ENCODE measurements around the gene CDC7. TPM values are rescaled to one million over a fixed set of nuclear protein-coding genes. Genes with fewer than 3 reads are reported as not detected.
"Not testable (repeated sequence)": the region's sequence is repeated elsewhere in the genome, so short reads cannot be mapped to it uniquely, and the experiment has no call there.

Gene CDC7
- total RNA-seq: 16.3 to 18.8 TPM (median 16.6 TPM) in 3 replicates

DNA sequence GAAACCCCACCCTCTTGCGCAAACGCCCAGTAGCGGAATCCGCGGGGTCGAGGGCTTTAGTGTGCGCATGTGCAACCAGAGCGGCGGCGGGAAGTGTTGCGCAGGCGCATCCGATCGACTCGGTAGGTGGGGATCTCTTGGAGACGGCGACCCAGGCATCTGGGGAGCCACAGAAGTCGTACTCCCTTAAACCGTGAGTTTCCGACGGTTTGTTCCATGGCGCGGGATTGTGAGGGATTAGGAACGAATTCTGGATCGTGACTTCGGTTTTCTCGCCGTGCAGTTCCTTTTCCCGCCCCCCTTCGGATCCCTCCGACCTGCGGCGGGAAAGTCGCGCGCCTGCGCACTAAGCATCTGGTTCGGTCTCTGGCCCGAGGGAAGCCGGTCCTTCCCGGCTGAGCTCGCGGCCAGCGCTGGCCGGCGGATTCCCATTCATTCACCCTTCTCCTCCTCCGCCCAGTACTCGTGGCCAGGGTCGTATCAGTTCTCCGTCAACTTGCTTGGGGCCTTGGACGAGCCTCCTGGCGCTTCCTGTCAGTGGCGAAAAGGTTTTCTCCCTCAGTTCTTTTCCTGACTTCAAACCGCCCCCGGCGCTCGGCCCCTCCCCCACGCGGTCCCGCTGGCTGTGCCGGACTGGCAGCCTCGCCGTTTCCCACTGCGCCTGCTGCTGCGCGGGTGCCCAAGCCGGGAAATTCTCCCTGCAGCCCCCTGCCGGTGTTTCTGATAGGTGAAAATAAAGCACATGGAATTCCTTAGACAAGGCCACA is at the start of gene CDC7:
TSS of gene CDC7 (plus strand) at position 96 of the 767 bp plus-strand sequence. CDS start 866 bp downstream, outside the sequence.
- H3K4me3 Mint-ChIP-seq: no peak within 1 kb of the TSS
- H3K4me1 Mint-ChIP-seq: peaks cover 16% of the 10 kb centered on the region
- no peaks in the 10 kb centered on the region for H3K27me3 Mint-ChIP-seq (ENCODE audit: low read depth)
- H3K9me3 Mint-ChIP-seq: no peaks in the 10 kb centered on the region
- DNase-seq (ENCODE audit: low spot score in 2 of 2, unreplicated experiment in 2 of 2): peak; percentile 86 to 94
- TF ChIP-seq, protein P1, sequence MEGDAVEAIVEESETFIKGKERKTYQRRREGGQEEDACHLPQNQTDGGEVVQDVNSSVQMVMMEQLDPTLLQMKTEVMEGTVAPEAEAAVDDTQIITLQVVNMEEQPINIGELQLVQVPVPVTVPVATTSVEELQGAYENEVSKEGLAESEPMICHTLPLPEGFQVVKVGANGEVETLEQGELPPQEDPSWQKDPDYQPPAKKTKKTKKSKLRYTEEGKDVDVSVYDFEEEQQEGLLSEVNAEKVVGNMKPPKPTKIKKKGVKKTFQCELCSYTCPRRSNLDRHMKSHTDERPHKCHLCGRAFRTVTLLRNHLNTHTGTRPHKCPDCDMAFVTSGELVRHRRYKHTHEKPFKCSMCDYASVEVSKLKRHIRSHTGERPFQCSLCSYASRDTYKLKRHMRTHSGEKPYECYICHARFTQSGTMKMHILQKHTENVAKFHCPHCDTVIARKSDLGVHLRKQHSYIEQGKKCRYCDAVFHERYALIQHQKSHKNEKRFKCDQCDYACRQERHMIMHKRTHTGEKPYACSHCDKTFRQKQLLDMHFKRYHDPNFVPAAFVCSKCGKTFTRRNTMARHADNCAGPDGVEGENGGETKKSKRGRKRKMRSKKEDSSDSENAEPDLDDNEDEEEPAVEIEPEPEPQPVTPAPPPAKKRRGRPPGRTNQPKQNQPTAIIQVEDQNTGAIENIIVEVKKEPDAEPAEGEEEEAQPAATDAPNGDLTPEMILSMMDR (IDR thresholded peaks at IDR 0.05; ENCODE audit: unreplicated experiment): peak; percentile 66
- H3K36me3 Mint-ChIP-seq: no peaks in the 10 kb centered on the region
- no peak within 1 kb of the TSS for H3K27ac Mint-ChIP-seq

DNA sequence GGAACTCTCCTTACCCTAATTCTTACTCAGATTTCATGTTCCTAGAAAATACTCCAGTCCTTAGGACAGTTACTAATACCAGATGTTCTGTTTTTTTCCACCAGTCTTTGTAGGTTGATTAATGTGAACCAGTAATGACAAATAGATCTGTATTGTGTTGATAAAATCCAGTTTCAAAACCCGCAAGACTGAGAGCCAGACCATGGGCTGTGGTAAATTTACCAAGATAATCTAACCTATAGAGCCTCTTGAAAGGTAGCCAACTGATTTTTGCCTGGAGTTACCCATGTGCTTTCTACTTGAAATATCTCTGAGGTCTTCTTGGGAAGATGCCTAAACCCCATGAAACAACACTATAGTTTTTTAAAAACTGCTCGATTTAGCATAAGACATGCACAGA is 46.5 kb upstream of the CDC7 start:
- no peak overlapping the region for H3K4me3 Mint-ChIP-seq
- H3K36me3 Mint-ChIP-seq: no peaks in the 10 kb centered on the region
- H3K4me1 Mint-ChIP-seq: peaks cover 11% of the 10 kb centered on the region
- DNase-seq (ENCODE audit: low spot score in 2 of 2, unreplicated experiment in 2 of 2): no peak
- H3K27ac Mint-ChIP-seq: no peak overlapping the region
- no peaks in the 10 kb centered on the region for H3K9me3 Mint-ChIP-seq
- TF ChIP-seq, protein P1 (IDR thresholded peaks at IDR 0.05; ENCODE audit: unreplicated experiment): no peak
- no peaks in the 10 kb centered on the region for H3K27me3 Mint-ChIP-seq (ENCODE audit: low read depth)

DNA sequence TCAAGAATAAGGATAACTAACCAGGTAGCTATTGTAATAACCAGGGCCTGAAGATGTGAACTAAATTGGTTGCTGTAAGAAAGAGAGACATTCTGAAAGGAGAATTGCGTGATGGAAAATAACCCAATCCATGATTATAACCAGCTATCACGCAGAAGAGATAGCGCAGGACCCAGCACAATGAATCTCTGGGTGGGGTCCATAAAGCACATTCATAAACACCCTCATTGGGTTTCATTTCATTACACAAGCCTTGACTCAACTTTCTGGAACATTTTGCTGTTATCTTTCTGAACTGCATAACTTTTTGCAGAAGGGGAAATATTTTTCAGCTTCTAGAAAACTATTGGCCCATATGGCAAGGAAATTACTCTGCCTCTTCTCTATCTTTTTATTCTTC is 45.3 kb upstream of the CDC7 start:
- no peak overlapping the region for H3K27ac Mint-ChIP-seq
- TF ChIP-seq, protein P1 (IDR thresholded peaks at IDR 0.05; ENCODE audit: unreplicated experiment): no peak
- peaks cover 2% of the 10 kb centered on the region for H3K4me1 Mint-ChIP-seq
- H3K9me3 Mint-ChIP-seq: no peaks in the 10 kb centered on the region
- H3K36me3 Mint-ChIP-seq: no peaks in the 10 kb centered on the region
- no peak for DNase-seq (ENCODE audit: low spot score in 2 of 2, unreplicated experiment in 2 of 2)
- no peak overlapping the region for H3K4me3 Mint-ChIP-seq
- H3K27me3 Mint-ChIP-seq (ENCODE audit: low read depth): no peaks in the 10 kb centered on the region

DNA sequence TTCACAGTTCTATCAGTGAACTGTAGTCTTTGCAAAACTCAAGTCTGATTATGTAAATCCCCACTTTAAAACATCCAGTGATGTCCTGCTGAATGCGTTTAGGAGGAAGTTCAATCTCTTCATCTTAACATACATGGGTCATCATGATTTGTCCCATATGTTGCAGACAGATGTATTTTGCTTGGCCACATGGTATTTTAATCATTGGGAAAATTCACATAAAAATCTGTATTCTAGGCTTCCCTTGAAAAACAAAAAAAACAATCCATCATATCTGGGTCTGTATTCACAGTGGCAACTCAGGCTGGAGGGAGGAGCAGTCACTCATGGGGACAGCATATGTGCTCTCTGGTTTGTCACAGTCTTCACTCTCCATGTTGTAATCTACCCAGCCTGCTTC is 44.8 kb upstream of the CDC7 start:
- no peak for DNase-seq (ENCODE audit: low spot score in 2 of 2, unreplicated experiment in 2 of 2)
- Mint-ChIP-seq H3K4me3 (no peak overlapping the region), H3K36me3 (no peaks in the 10 kb centered on the region), H3K9me3 (peaks cover 3% of the 10 kb centered on the region), H3K27ac (no peak overlapping the region), H3K27me3 (ENCODE audit: low read depth) (no peaks in the 10 kb centered on the region), H3K4me1 (no peaks in the 10 kb centered on the region)
- TF ChIP-seq, protein P1 (IDR thresholded peaks at IDR 0.05; ENCODE audit: unreplicated experiment): no peak

DNA sequence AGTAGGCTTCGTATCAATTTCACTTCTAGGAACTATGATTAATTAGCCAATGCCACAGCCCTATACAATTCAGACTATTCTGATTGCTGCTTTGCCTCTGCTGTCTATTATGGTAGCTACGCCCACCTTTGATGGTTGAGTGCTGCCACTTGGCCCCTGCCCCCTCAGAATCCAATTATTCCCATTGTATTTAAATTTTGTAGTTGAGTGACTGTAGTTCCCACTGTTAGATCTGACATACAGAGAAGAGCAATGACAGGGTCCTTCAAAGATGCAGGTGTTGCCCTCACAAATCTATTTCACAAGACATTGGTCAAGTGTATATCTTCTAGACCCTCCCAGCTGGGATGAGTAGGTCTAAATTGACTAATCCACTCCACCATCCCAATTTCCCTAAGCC is 35.3 kb upstream of the CDC7 start:
- DNase-seq (ENCODE audit: low spot score in 2 of 2, unreplicated experiment in 2 of 2); H3K36me3 Mint-ChIP-seq; H3K27ac Mint-ChIP-seq; H3K4me3 Mint-ChIP-seq; H3K27me3 Mint-ChIP-seq (ENCODE audit: low read depth); H3K4me1 Mint-ChIP-seq: not testable (repeated sequence)
- peaks cover 50% of the 10 kb centered on the region for H3K9me3 Mint-ChIP-seq

DNA sequence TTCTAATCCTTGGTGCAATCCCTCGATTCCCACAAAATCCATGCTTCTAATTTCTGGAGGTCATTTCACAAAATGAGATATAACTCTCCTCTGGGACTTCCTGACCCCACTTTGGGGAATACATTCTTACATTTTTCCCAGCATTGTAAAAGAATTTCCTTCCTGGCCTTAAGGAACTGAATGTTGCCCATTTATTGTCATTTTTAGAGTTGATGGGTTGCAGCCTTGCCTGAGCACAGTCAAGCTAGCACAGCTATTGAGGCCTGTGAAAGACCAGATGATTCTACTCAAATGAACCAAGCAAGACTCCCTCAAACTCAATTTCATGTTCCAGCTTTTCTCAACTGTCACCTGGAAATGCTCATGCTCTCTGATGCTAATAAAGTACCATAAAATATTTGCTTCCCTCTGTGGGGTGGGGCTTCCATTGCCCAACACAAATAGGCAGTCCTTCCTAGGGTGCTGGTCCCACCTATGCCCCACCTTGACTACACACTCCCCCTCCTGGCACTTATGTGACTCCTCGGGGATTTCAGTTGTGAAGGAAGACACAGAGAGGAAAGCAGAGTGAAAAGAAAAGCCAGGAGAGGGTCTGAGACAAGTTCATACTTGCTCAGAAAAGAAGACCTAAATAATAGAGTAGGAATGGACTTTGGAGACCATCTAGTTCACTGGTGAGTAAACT is 24.0 kb upstream of the CDC7 start:
- Mint-ChIP-seq H3K9me3 (no peaks in the 10 kb centered on the region), H3K36me3 (no peaks in the 10 kb centered on the region), H3K27ac (no peak overlapping the region), H3K27me3 (ENCODE audit: low read depth) (no peaks in the 10 kb centered on the region), H3K4me3 (no peak overlapping the region), H3K4me1 (no peaks in the 10 kb centered on the region)
- TF ChIP-seq, protein P1 (IDR thresholded peaks at IDR 0.05; ENCODE audit: unreplicated experiment): no peak
- no peak for DNase-seq (ENCODE audit: low spot score in 2 of 2, unreplicated experiment in 2 of 2)

Measured in mesothelial cell of epicardium (in vitro differentiated cells).